Subcutaneous abdominal adipose tissue (tissue), 5 donors: Measurements from ENCODE around the gene GPRASP2.
"Not testable (repeated sequence)": the region's sequence is repeated elsewhere in the genome, so short reads cannot be mapped to it uniquely, and the experiment has no call there.

Source experiments
- H3K27ac ChIP-seq: one replicate; pipeline ENCODE4 v1.7.0; 2013; ENCODE audit warnings: low read depth, mild to moderate bottlenecking, inconsistent platforms, low read length, moderate library complexity
- H3K27me3 ChIP-seq, 5 donors: one replicate each; pipeline ENCODE4 v1.7.0; 2013; ENCODE audit warnings: low read length in 5 of 5, inconsistent platforms in 1 of 5; ENCODE audit not compliant: control insufficient read depth in 5 of 5, insufficient read depth in 4 of 5
- H3K36me3 ChIP-seq, 5 donors: one replicate each; pipeline ENCODE4 v1.7.0; 2013; ENCODE audit warnings: low read length in 5 of 5; ENCODE audit not compliant: control insufficient read depth in 5 of 5, insufficient read depth in 5 of 5
- H3K4me1 ChIP-seq, 5 donors: one replicate each; pipeline ENCODE4 v1.7.0; 2013; ENCODE audit warnings: low read length in 5 of 5, mild to moderate bottlenecking in 3 of 5, moderate library complexity in 1 of 5; ENCODE audit not compliant: control insufficient read depth in 5 of 5, insufficient read depth in 5 of 5
- H3K4me3 ChIP-seq, 5 donors: one replicate each; pipeline ENCODE4 v1.7.0; 2013; ENCODE audit warnings: low read length in 5 of 5, low read depth in 1 of 5
- H3K9ac ChIP-seq, 5 donors: one replicate each; pipeline ENCODE4 v1.7.0; 2013; ENCODE audit warnings: low read length in 5 of 5, mild to moderate bottlenecking in 4 of 5, moderate library complexity in 3 of 5
- H3K9me3 ChIP-seq, 5 donors: one replicate each; pipeline ENCODE4 v1.7.0; 2013; ENCODE audit warnings: low read length in 5 of 5; ENCODE audit not compliant: control insufficient read depth in 5 of 5
- donor health status: healthy.
- donor health status: healthy.
- donor health status: healthy.
- donor health status: healthy.
- donor health status: healthy.

GPRASP2 gene

DNA sequence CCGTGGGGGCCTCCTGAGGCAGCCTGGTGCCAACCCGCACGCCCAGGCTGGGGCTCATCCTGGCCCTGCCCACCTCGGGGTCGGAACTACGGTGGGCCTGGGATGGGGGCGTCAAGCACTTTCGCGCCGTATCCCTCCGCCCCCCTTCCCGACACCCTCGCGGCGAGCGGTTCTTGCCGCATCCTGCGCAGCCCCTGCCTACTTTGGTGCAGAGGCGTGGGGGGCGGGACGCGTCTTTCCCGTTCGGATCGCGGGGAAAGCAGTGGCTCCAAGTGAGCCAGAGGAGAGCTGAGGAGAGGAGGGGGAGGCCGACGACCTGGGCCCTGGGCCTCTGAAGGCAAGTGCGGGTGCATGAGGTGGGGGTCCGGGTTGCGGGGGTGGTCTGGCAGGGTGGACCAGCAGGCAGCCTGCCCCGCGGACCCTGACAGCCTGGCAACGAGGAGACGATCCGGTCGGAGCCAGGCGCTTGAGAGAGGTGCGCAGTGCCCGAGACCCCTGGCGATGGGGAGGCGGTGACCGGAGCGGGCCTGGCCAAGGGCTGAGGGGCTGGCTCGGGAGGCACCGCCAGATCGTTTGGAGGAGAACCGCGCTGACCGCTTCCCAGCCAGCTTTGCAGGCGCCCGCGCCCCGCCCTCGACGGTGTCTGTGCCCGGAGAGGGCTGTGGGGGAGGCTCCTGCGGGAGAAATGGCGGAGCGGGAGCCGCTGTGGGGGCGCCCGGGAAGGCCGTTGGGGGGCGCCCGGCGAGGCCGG, at the start of gene GPRASP2:
GPRASP2 (plus strand) TSS at position 233 of the 751 bp plus-strand sequence. CDS start 2,422 bp downstream, outside the sequence.
- Histone ChIP-seq H3K4me1 (peaks cover 0 to 10% (median 0%) of the 10 kb centered on the region in 5 donors), H3K36me3 (no peaks in the 10 kb centered on the region), H3K9ac (peak within 1 kb of the TSS in 4 of 5 donors; percentile 44 to 77 (median 72)), H3K27me3 (peaks cover 0 to 5% (median 3%) of the 10 kb centered on the region in 5 donors), H3K9me3 (no peaks in the 10 kb centered on the region), H3K4me3 (peak within 1 kb of the TSS; percentile 67 to 87 (median 78)), H3K27ac (peak within 1 kb of the TSS; percentile 74)

- not testable (repeated sequence) for H3K27ac ChIP-seq, H3K4me3 ChIP-seq, H3K36me3 ChIP-seq, H3K27me3 ChIP-seq, H3K4me1 ChIP-seq, H3K9me3 ChIP-seq, H3K9ac ChIP-seq
These were observed 48.4 kb upstream of the GPRASP2 start for GRCh38 chrX:102663820-102664219.

DNA sequence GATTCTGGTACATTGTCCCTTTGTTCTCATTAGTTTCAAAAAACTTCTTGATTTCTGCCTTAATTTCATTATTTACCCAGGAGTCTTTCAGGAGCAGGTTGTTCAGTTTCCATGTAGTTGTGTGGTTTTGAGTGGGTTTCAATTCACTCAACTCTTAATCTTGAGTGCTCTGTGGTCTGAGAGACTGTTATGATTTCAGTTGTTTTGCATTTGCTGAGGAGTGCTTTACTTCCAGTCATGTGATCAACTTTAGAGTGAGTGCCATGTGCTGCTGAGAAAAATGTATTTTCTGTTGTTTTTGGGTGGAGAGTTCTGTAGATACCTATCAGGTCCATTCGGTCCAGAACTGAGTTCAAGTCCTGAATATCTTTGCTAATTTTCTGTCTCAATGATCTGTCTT, 45.2 kb upstream of the GPRASP2 start:
- not testable (repeated sequence) for H3K4me1 ChIP-seq, H3K9me3 ChIP-seq, H3K4me3 ChIP-seq, H3K27me3 ChIP-seq, H3K36me3 ChIP-seq, H3K27ac ChIP-seq, H3K9ac ChIP-seq

- H3K9me3 ChIP-seq: peaks cover 0 to 5% (median 2%) of the 10 kb centered on the region in 5 donors
- no peak overlapping the region for H3K27ac ChIP-seq
- peaks cover 0 to 3% (median 0%) of the 10 kb centered on the region in 5 donors for H3K27me3 ChIP-seq
- no peaks in the 10 kb centered on the region for H3K4me1 ChIP-seq
- no peak overlapping the region for H3K9ac ChIP-seq
- H3K36me3 ChIP-seq: peaks cover 0 to 5% (median 2%) of the 10 kb centered on the region in 5 donors
- H3K4me3 ChIP-seq: no peak overlapping the region
These were observed 42.7 kb upstream of the GPRASP2 start for GRCh38 chrX:102669526-102669925.

DNA sequence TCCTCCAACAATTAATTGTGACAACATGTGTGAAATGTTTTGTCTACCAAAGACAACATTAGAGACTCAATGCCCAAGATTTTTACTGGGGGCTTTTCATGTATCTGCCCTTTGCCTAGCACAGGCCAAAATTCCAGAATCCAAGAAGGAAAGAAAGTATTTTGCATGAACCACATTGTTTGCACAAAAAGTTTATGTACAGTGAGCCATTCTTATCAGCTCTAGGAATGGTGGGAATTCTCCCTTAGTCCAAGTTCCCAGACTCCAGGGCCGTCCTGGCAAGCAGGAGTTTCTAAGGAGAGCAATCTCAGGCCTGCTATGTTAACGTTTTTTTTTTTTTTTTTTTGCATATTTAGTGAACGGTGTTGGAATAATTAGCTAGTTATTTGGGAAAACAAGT, 39.4 kb upstream of the GPRASP2 start:
- Histone ChIP-seq H3K9me3 (peaks cover 0 to 3% (median 2%) of the 10 kb centered on the region in 5 donors), H3K4me3 (no peak overlapping the region), H3K27me3 (peaks cover 0 to 3% (median 0%) of the 10 kb centered on the region in 5 donors), H3K4me1 (no peaks in the 10 kb centered on the region), H3K27ac (no peak overlapping the region), H3K36me3 (peaks cover 0 to 5% (median 2%) of the 10 kb centered on the region in 5 donors), H3K9ac (no peak overlapping the region)

- H3K36me3 ChIP-seq, H3K4me1 ChIP-seq, H3K4me3 ChIP-seq, H3K27ac ChIP-seq, H3K27me3 ChIP-seq, H3K9ac ChIP-seq: not testable (repeated sequence)
- H3K9me3 ChIP-seq: peaks cover 3 to 11% (median 7%) of the 10 kb centered on the region in 5 donors
These were observed 34.8 kb upstream of the GPRASP2 start for GRCh38 chrX:102677479-102677878.

GRCh38 chrX:102684772-102685520, 27.3 kb upstream of the GPRASP2 start:
- H3K4me3 ChIP-seq: no peak overlapping the region
- no peaks in the 10 kb centered on the region for H3K36me3 ChIP-seq
- H3K4me1 ChIP-seq: no peaks in the 10 kb centered on the region
- H3K9ac ChIP-seq: no peak overlapping the region
- H3K27ac ChIP-seq: no peak overlapping the region
- H3K9me3 ChIP-seq: peaks cover 3 to 17% (median 16%) of the 10 kb centered on the region in 5 donors
- peaks cover 0 to 2% (median 0%) of the 10 kb centered on the region in 5 donors for H3K27me3 ChIP-seq

GRCh38 chrX:102694749-102695148, 17.5 kb upstream of the GPRASP2 start:
- Histone ChIP-seq H3K4me1 (no peaks in the 10 kb centered on the region), H3K9me3 (peaks cover 0 to 3% (median 0%) of the 10 kb centered on the region in 5 donors), H3K27me3 (peaks cover 0 to 6% (median 0%) of the 10 kb centered on the region in 5 donors), H3K4me3 (no peak overlapping the region), H3K36me3 (no peaks in the 10 kb centered on the region), H3K9ac (no peak overlapping the region), H3K27ac (no peak overlapping the region)

- no peak overlapping the region for H3K4me3 ChIP-seq
- peaks cover 0 to 3% (median 0%) of the 10 kb centered on the region in 5 donors for H3K9me3 ChIP-seq
- H3K27me3 ChIP-seq: peaks cover 0 to 6% (median 0%) of the 10 kb centered on the region in 5 donors
- no peaks in the 10 kb centered on the region for H3K4me1 ChIP-seq
- no peaks in the 10 kb centered on the region for H3K36me3 ChIP-seq
- no peak overlapping the region for H3K9ac ChIP-seq
- no peak overlapping the region for H3K27ac ChIP-seq
These were observed 15.9 kb upstream of the GPRASP2 start for GRCh38 chrX:102696306-102696705.

GRCh38 chrX:102697494-102697893, 14.8 kb upstream of the GPRASP2 start:
- Histone ChIP-seq H3K9me3 (no peaks in the 10 kb centered on the region), H3K27me3 (peaks cover 0 to 6% (median 0%) of the 10 kb centered on the region in 5 donors), H3K9ac (no peak overlapping the region), H3K4me1 (no peaks in the 10 kb centered on the region), H3K36me3 (no peaks in the 10 kb centered on the region), H3K27ac (no peak overlapping the region), H3K4me3 (no peak overlapping the region)
